H1 (cell line): ENCODE measurements around the gene ZNF451. TPM values are rescaled to one million over a fixed set of nuclear protein-coding genes. Genes with fewer than 3 reads are reported as not detected.

Experiments
- CTCF ChIA-PET: fragments of 300-600 bp; sonication (Branson Sonifier 250); formaldehyde crosslinking; loops from one replicate; lab custom pipeline; 2021; ENCODE audit not compliant: partially characterized antibody; lab: Charles Lee
- POLR2A ChIA-PET: fragments of 300-600 bp; sonication (Branson Sonifier 250); formaldehyde crosslinking; loops from one replicate; lab custom pipeline; 2021; ENCODE audit warnings: inconsistent platforms; ENCODE audit not compliant: partially characterized antibody; lab: Charles Lee
- DNase-seq, 2 experiments: peaks; one replicate each; pipeline versions ENCODE4 v3.0.0 to v3.0.0-alpha.2; 2010 to 2022; ENCODE audit warnings: low spot score in 2 of 2, low read depth in 1 of 2, mixed read lengths in 1 of 2
- FAIRE-seq: peaks from 2 replicates; lab custom pipeline; 2011; peaks lifted over from hg19 to GRCh38; lab: Jason Lieb, UNC
- H2AFZ ChIP-seq: 2 replicates; pipeline ENCODE4 v1.8.1; 2012; ENCODE audit warnings: low read length, inconsistent platforms
- H2AK5ac ChIP-seq: 2 replicates; pipeline ENCODE4 v1.6.1; 2013; ENCODE audit warnings: low read depth, low read length
- H2BK120ac ChIP-seq: replicated peaks from 2 replicates; pipeline ENCODE3; 2013; ENCODE audit warnings: low read depth, low read length, inconsistent platforms
- H2BK12ac ChIP-seq: 2 replicates; pipeline ENCODE4 v1.6.1; 2013; ENCODE audit warnings: low read depth, low read length
- H2BK15ac ChIP-seq: 2 replicates; pipeline ENCODE4 v1.6.1; 2013; ENCODE audit warnings: low read length
- H2BK20ac ChIP-seq: 2 replicates; pipeline ENCODE4 v1.6.1; 2013; ENCODE audit warnings: low read length
- H2BK5ac ChIP-seq: 2 replicates; pipeline ENCODE4 v1.6.1; 2013; ENCODE audit warnings: low read depth, low read length
- H3K14ac ChIP-seq: 2 replicates; pipeline ENCODE4 v1.6.1; 2013; ENCODE audit warnings: inconsistent platforms; ENCODE audit not compliant: insufficient read length
- H3K18ac ChIP-seq: 2 replicates; pipeline ENCODE4 v1.6.1; 2013; ENCODE audit warnings: low read length; ENCODE audit errors: extremely low read depth
- H3K23ac ChIP-seq: 2 replicates; pipeline ENCODE4 v1.6.1; 2013; ENCODE audit warnings: inconsistent platforms; ENCODE audit not compliant: insufficient read length
- H3K23me2 ChIP-seq: 2 replicates; pipeline ENCODE4 v1.6.1; 2013; ENCODE audit warnings: low read depth, low read length
- H3K27ac ChIP-seq: 2 replicates; pipeline ENCODE4 v1.6.1; 2011; ENCODE audit warnings: low read depth, low read length, inconsistent platforms
- H3K27me3 ChIP-seq, 4 experiments: replicated peaks in 1 of 4; 1 replicate in 1 of 4; 2 replicates in 3 of 4; pipeline versions ENCODE4 v1.6.1 to v1.8.1; 2011 to 2013; ENCODE audit warnings: low read length in 3 of 4, mild to moderate bottlenecking in 3 of 4, inconsistent platforms in 2 of 4, mixed read lengths in 2 of 4, moderate library complexity in 1 of 4; ENCODE audit not compliant: control insufficient read depth in 3 of 4, insufficient read depth in 3 of 4; ENCODE audit errors: extremely low read depth in 1 of 4
- H3K36me3 ChIP-seq, 4 experiments: 2 replicates each; pipeline versions ENCODE4 v1.6.1 to v1.8.1; 2011 to 2013; ENCODE audit warnings: mild to moderate bottlenecking in 4 of 4, low read length in 3 of 4, moderate library complexity in 2 of 4, control low read depth in 1 of 4, inconsistent platforms in 1 of 4; ENCODE audit not compliant: insufficient read depth in 4 of 4, control insufficient read depth in 2 of 4
- H3K4ac ChIP-seq: replicated peaks from 2 replicates; pipeline ENCODE3; 2013; ENCODE audit warnings: low read length, low read depth, mixed read lengths, inconsistent platforms; ENCODE audit not compliant: insufficient read length
- H3K4me1 ChIP-seq, 4 experiments: replicated peaks in 1 of 4; 1 replicate in 1 of 4; 2 replicates in 3 of 4; pipeline versions ENCODE4 v1.6.1 to v1.8.1; 2011 to 2013; ENCODE audit warnings: low read length in 3 of 4, inconsistent platforms in 2 of 4, mixed read lengths in 1 of 4; ENCODE audit not compliant: insufficient read depth in 4 of 4, control insufficient read depth in 3 of 4
- H3K4me2 ChIP-seq, 2 experiments: 2 replicates each; pipeline versions ENCODE4 v1.6.1 to v1.8.1; 2011 to 2013; ENCODE audit warnings: low read depth in 2 of 2, low read length in 2 of 2, control low read depth in 1 of 2, inconsistent platforms in 1 of 2, mild to moderate bottlenecking in 1 of 2; ENCODE audit not compliant: insufficient read depth in 1 of 2
- H3K4me3 ChIP-seq, 4 experiments: fragments of 200-600, 300-600 bp in 1 of 4; sonication (generic), shearing (Covaris generic), sonication (Bioruptor Twin) in 1 of 4; 2 replicates each; pipeline versions ENCODE4 v1.5.1 to v1.8.1; 2011 to 2016; ENCODE audit warnings: low read length in 4 of 4, low read depth in 3 of 4, control low read depth in 2 of 4, inconsistent platforms in 2 of 4, mild to moderate bottlenecking in 2 of 4, mixed read lengths in 1 of 4, moderate library complexity in 1 of 4; ENCODE audit not compliant: insufficient read depth in 2 of 4; ENCODE audit errors: extremely low read depth in 1 of 4
- H3K56ac ChIP-seq: replicated peaks from 2 replicates; pipeline ENCODE3; 2013; ENCODE audit warnings: low read depth, mild to moderate bottlenecking, mixed read lengths, low read length, inconsistent platforms; ENCODE audit not compliant: insufficient read length
- H3K79me1 ChIP-seq: 2 replicates; pipeline ENCODE4 v1.6.1; 2013; ENCODE audit warnings: low read depth, low read length, control low read depth
- H3K79me2 ChIP-seq, 2 experiments: 2 replicates each; pipeline versions ENCODE4 v1.6.1 to v1.8.1; 2012 to 2013; ENCODE audit warnings: low read length in 2 of 2, mild to moderate bottlenecking in 2 of 2, inconsistent platforms in 1 of 2; ENCODE audit not compliant: insufficient read depth in 2 of 2, control insufficient read depth in 1 of 2
- H3K9ac ChIP-seq, 4 experiments: replicated peaks in 1 of 4; 1 replicate in 1 of 4; 2 replicates in 3 of 4; pipeline versions ENCODE4 v1.6.1 to v1.8.1; 2011 to 2013; ENCODE audit warnings: low read depth in 3 of 4, low read length in 3 of 4, control low read depth in 2 of 4, mild to moderate bottlenecking in 2 of 4, moderate library complexity in 2 of 4, inconsistent platforms in 1 of 4; ENCODE audit errors: extremely low read depth in 1 of 4
- H3K9me3 ChIP-seq, 2 experiments: 2 replicates each; pipeline versions ENCODE4 v1.6.1 to v1.8.1; 2012 to 2013; ENCODE audit warnings: mild to moderate bottlenecking in 2 of 2, moderate library complexity in 2 of 2, control low read depth in 1 of 2, inconsistent platforms in 1 of 2, low read depth in 1 of 2, low read length in 1 of 2, mixed read lengths in 1 of 2; ENCODE audit not compliant: insufficient read depth in 2 of 2
- H4K20me1 ChIP-seq, 2 experiments: replicated peaks in 1 of 2; 2 replicates each; pipeline versions ENCODE3 to v1.8.1; 2011 to 2013; ENCODE audit warnings: inconsistent platforms in 2 of 2, low read length in 2 of 2, mild to moderate bottlenecking in 1 of 2; ENCODE audit not compliant: insufficient read depth in 2 of 2, control insufficient read depth in 1 of 2
- H4K5ac ChIP-seq: 2 replicates; pipeline ENCODE4 v1.6.1; 2013; ENCODE audit warnings: low read length, low read depth, mixed read lengths, inconsistent platforms; ENCODE audit not compliant: insufficient read length
- H4K8ac ChIP-seq: 2 replicates; pipeline ENCODE4 v1.8.0; 2013; ENCODE audit warnings: mild to moderate bottlenecking, moderate library complexity, low read length, inconsistent platforms; ENCODE audit not compliant: insufficient read depth; ENCODE audit errors: extremely low read depth
- H4K91ac ChIP-seq: replicated peaks from 2 replicates; pipeline ENCODE3; 2013; ENCODE audit warnings: low read length, mixed read lengths, inconsistent platforms; ENCODE audit not compliant: insufficient read length
- CTBP2 ChIP-seq: IDR thresholded peaks from 2 replicates; pipeline ENCODE4 v1.7.0; 2011; ENCODE audit warnings: borderline replicate concordance, mild to moderate bottlenecking, moderate library complexity, mixed read lengths, low read length; ENCODE audit not compliant: insufficient read depth, insufficient read length
- E2F6 ChIP-seq: IDR thresholded peaks from 2 replicates; pipeline ENCODE4 v1.6.1; 2012; ENCODE audit warnings: inconsistent platforms
- EZH2 ChIP-seq: fragments of 200-600 bp; sonication (generic); IDR thresholded peaks from 2 replicates; pipeline ENCODE4 v1.7.1; 2012; ENCODE audit warnings: low read depth, mild to moderate bottlenecking, moderate library complexity, low read length, inconsistent platforms; ENCODE audit not compliant: severe bottlenecking
- FOSL1 ChIP-seq: IDR thresholded peaks from 2 replicates; pipeline ENCODE4 v1.6.1; 2011; ENCODE audit warnings: mild to moderate bottlenecking, low read depth, low read length, moderate library complexity; ENCODE audit not compliant: insufficient read depth
- GTF2F1 ChIP-seq: IDR thresholded peaks from 2 replicates; pipeline ENCODE4 v1.6.1; 2012; ENCODE audit warnings: low read depth, low read length, improper control_type of control experiment, borderline replicate concordance
- JUND ChIP-seq: IDR thresholded peaks from 2 replicates; pipeline ENCODE4 v1.6.1; 2011; ENCODE audit warnings: mild to moderate bottlenecking, improper control_type of control experiment, low read length
- NANOG ChIP-seq: IDR thresholded peaks from 2 replicates; pipeline ENCODE4 v1.6.1; 2011; ENCODE audit warnings: low read length, low read depth, mild to moderate bottlenecking, inconsistent platforms; ENCODE audit not compliant: insufficient read depth, poor library complexity, severe bottlenecking
- RAD21 ChIP-seq, 2 experiments: IDR thresholded peaks in 1 of 2; conservative IDR thresholded peaks in 1 of 2; 2 replicates each; pipeline ENCODE4 v1.6.1; 2011; ENCODE audit warnings: low read depth in 2 of 2, low read length in 2 of 2, improper control_type of control experiment in 1 of 2, inconsistent platforms in 1 of 2, mild to moderate bottlenecking in 1 of 2, moderate library complexity in 1 of 2
- SAP30 ChIP-seq: fragments of 300-600 bp; sonication (generic); IDR thresholded peaks from 2 replicates; pipeline ENCODE4 v1.7.1; 2012; ENCODE audit warnings: low read length, moderate library complexity, mild to moderate bottlenecking, inconsistent platforms; ENCODE audit not compliant: insufficient read depth, insufficient replicate concordance
- SIRT6 ChIP-seq: IDR thresholded peaks from one replicate; pipeline ENCODE4 v1.7.1; 2012; ENCODE audit warnings: low read length, inconsistent platforms
- YY1 ChIP-seq: IDR thresholded peaks from 2 replicates; pipeline ENCODE4 v1.6.1; 2011; ENCODE audit warnings: low read depth, mild to moderate bottlenecking, low read length
- WGBS, 2 experiments: shearing (Covaris generic) in 1 of 2; methylation state at CpG; one replicate each; pipeline versions ENCODE4 v1.1.6 to v1.1.7; 2013 to 2015; ENCODE audit warnings: low lambda C conversion rate in 2 of 2, mixed read lengths in 2 of 2, inconsistent platforms in 1 of 2, low coverage in 1 of 2, missing lambda C conversion rate in 1 of 2; ENCODE audit not compliant: insufficient replicate concordance in 2 of 2, insufficient coverage in 1 of 2, insufficient read length in 1 of 2; ENCODE audit errors: extremely low coverage in 1 of 2, missing lambda C conversion rate in 1 of 2; 5-methylcytosine and 5-hydroxymethylcytosine counted together
- polyA plus RNA-seq, 7 experiments: library from polyadenylated mRNA; depleted of rRNA in 3 of 7; stranded (reverse) in 5 of 7; unstranded in 2 of 7; fragments of >200 nt in 5 of 7; fragments of 200-250 nt in 2 of 7; gene quantifications; 1 replicate in 5 of 7; 2 replicates in 1 of 7; 4 replicates in 1 of 7; pipeline versions ENCODE4 v1.2.1 to v1.2.3, GENCODE V29; 2011 to 2013; ENCODE audit warnings: missing spikeins in 2 of 7, mixed read lengths in 2 of 7
- total RNA-seq: library from RNA; stranded (reverse); fragmentation: NEBNext Ultra II Directional; extraction: Animal tissue kit (Norgen Biotek cat#: 25700); gene quantifications from 2 replicates; pipeline ENCODE4 v1.2.1, GENCODE V29; 2021

The ZNF451 gene
- total and polyA plus RNA-seq, 2 of the 8 experiments (the other 6 are each of a cell fraction or from before 2014, with no cell fraction given): 10.7 to 56.8 TPM

GRCh38 chr6:57141451-57142177, 51.6 kb downstream of the ZNF451 start:
- Histone ChIP-seq H4K5ac (no peak overlapping the region), H2AFZ (no peak overlapping the region), H3K4me2 (no peak overlapping the region), H3K23ac (no peak overlapping the region), H4K8ac (no peak overlapping the region), H3K79me1 (no peaks in the 10 kb centered on the region), H3K79me2 (no peaks in the 10 kb centered on the region), H3K27ac (no peak overlapping the region), H3K4me1 (no peaks in the 10 kb centered on the region), H3K14ac (no peak overlapping the region), H3K36me3 (peaks cover 0 to 13% (median 2%) of the 10 kb centered on the region in 4 experiments; a peak in 2 of 8 replicates), H3K4ac (no peak overlapping the region), H2BK120ac (no peak overlapping the region), H2BK20ac (no peak overlapping the region), H3K23me2 (no peaks in the 10 kb centered on the region; the same call in 1 of the 2 replicates), H3K27me3 (no peaks in the 10 kb centered on the region), H3K18ac (no peak overlapping the region), H2BK15ac (no peak overlapping the region), H2BK12ac (no peak overlapping the region), H4K20me1 (no peaks in the 10 kb centered on the region), H3K9me3 (no peaks in the 10 kb centered on the region), H3K56ac (no peak overlapping the region), H2BK5ac (no peak overlapping the region), H3K9ac (no peak overlapping the region), H4K91ac (no peak overlapping the region), H2AK5ac (no peak overlapping the region), H3K4me3 (no peak overlapping the region)
- ChIA-PET POLR2A (no interaction called here), CTCF (interaction anchor here (1.2 kb wide), 1 partner anchor 174 kb away, joined by 4 read pairs; no protein-coding TSS in a partner anchor)
- WGBS, 2 experiments: 93% methylated on average over 4 of the region's 4 CpGs; no CpG with 5 or more reads in 1 of the 2 experiments
- FAIRE-seq (no peak), DNase-seq (no peak)
- TF ChIP-seq E2F6: no peak
- TF ChIP-seq JUND: no peak
- TF ChIP-seq EZH2: no peak
- TF ChIP-seq RAD21 (IDR thresholded peaks at IDR 0.05 in 1 of 2, conservative IDR thresholded peaks at IDR 0.05 in 1 of 2; ENCODE audit: low read depth in 2 of 2, low read length in 2 of 2): no peak
- TF ChIP-seq SAP30: no peak
- TF ChIP-seq SIRT6: no peak
- no peak for TF ChIP-seq GTF2F1
- no peak for TF ChIP-seq NANOG
- TF ChIP-seq CTBP2: no peak
- TF ChIP-seq YY1: no peak
- no peak for TF ChIP-seq FOSL1
